Activated T-cell treated with anti-CD3 and anti-CD28 coated beads for 4 hours (primary cell): ENCODE results near the gene CD68.

Experiments
- DNase-seq: peaks from one replicate; pipeline ENCODE4 v3.0.0-alpha.2; 2020

CD68 gene

DNA sequence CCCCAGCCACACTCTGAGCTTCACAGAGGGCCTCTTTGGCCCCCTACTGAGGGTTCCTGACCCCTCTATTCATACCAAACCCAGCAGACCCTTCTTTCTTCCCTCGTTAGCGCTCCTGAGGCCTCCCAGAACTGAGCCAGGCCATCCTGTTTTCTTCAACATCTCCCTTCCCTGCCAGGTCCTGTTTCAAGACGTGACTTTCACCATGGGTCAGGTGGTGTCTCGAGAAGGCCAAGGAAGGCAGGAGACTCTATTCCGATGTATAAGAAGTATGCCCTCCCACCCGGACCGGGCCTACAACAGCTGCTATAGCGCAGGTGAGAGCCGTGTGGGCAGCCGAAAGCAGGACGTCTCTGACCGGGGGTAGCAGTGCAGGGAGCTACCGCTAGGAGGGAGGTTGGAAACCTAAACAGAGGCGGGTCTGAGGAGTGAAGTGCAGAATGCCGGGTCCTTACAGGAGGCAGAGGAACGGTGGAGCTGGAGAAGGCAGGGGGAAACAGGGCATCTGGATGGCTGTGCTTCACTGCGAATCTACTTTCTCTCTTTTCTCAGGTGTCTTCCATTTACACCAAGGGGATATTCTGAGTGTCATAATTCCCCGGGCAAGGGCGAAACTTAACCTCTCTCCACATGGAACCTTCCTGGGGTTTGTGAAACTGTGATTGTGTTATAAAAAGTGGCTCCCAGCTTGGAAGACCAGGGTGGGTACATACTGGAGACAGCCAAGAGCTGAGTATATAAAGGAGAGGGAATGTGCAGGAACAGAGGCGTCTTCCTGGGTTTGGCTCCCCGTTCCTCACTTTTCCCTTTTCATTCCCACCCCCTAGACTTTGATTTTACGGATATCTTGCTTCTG, 19.0 kb upstream of the CD68 start:
- DNase-seq, result no peak

DNA sequence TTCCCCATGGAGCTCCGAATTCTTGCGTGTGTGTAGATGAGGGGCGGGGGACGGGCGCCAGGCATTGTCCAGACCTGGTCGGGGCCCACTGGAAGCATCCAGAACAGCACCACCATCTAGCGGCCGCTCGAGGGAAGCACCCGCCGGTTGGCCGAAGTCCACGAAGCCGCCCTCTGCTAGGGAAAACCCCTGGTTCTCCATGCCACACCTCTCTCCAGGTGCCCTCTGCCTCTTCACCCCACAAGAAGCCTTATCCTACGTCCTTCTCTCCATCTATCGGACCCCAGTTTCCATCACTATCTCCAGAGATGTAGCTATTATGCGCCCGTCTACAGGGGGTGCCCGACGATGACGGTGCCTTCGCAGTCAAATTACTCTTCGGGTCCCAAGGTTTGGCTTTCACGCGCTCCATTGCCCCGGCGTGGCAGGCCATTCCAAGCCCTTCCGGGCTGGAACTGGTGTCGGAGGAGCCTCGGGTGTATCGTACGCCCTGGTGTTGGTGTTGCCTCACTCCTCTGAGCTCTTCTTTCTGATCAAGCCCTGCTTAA, 18.3 kb upstream of the CD68 start:
- peak; percentile 77 for DNase-seq

DNA sequence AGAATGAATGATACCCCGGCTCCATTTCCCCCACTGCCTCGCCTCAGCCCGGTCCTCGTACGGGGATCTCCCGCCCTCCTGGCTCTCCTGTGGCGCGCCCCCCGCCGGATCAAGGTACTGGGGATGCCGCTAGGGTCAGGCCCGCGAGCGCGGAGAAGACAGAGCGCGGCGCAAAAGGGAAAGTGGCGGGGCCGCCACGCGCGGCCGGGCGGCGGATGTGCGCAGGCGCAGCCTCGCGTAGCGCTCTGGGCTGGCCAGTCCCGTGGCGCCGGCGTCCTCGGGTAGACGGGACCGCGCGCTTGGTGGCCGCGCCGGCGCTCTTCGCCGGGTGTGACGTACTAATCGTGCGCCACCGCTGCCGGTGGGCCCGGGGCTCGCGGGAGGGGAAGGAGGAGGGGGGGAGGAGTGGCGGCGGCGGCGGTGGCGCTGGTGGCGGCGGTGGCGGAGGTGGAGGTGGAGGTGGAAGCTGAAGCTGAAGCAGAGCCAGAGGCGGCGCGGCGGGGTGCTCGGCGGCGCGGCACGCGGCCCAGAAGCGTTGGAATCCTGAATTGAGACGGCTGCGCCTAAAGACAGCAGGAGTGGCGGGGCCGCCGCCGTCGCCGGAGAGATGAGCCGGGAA, 17.7 kb upstream of the CD68 start, which contains the start of gene SENP3:
SENP3 (plus strand) TSS at position 331 of the 619 bp plus-strand sequence. CDS start 1,158 bp downstream, outside the sequence.
- peak; percentile 86 for DNase-seq

DNA sequence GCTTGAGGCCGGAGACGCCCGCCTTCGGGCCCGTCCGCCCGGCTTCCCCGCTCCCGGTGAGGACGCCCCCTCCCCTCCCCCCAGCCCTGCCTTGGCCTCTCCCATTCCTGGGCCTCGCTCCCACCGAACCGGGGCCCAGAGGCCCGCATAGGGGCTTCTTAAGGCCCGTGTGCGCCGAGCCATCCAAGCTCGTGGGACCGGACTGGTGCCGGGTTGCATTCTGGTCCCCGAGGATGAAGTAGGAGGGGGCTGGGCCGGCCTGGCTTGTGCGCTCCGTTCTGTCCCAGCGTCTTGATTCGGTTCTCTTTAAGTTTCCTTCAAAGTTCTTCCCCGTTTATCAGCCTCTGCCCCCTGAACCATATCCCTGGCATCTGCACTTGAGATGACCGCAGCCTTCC, 17.2 kb upstream of the CD68 start:
- no peak for DNase-seq

DNA sequence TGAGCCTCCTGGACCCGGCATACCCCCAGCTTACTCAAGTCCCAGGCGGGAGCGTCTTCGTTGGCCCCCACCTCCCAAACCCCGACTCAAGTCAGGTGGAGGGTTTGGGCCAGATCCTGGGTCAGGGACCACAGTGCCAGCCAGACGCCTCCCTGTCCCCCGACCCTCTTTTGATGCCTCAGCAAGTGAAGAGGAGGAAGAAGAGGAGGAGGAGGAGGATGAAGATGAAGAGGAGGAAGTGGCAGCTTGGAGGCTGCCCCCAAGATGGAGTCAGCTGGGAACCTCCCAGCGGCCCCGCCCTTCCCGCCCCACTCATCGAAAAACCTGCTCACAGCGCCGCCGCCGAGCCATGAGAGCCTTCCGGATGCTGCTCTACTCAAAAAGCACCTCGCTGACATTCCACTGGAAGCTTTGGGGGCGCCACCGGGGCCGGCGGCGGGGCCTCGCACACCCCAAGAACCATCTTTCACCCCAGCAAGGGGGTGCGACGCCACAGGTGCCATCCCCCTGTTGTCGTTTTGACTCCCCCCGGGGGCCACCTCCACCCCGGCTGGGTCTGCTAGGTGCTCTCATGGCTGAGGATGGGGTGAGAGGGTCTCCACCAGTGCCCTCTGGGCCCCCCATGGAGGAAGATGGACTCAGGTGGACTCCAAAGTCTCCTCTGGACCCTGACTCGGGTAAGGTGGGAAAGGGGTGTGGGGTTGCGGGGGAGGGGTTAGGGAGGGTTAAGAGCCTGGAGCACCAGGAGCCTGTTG, 16.1 kb upstream of the CD68 start:
- DNase-seq, result no peak

DNA sequence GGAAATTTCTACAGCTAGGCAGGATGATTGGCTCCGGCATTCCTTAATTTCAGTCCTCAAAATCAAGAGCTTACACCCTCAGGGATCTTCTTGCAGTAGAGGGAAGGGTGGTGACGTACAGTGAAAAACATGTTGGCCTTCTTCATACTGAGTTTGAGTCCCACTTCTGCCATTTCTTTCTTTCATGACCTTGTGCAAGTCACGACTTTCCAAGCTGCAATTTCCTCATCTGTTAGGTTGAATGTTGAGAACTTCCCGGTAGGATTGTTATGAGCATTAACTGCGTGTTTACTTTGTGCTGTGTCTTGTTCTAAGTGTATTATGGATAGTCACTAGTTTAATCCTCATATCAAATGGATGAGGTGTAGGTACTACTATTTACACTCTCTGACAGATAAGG, 9.9 kb upstream of the CD68 start:
- no peak for DNase-seq

DNA sequence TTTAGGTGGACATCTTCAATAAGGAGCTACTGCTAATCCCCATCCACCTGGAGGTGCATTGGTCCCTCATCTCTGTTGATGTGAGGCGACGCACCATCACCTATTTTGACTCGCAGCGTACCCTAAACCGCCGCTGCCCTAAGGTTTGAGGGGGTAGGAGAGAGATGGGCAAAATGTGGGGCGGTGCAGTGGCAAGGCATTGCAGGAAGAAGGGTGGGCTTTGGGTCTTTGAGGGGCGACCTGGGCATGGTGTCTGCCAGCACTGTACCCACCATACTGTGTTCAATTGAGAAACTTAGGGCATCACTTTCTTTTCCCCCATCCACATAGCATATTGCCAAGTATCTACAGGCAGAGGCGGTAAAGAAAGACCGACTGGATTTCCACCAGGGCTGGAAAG, 9.1 kb upstream of the CD68 start:
- no peak for DNase-seq

DNA sequence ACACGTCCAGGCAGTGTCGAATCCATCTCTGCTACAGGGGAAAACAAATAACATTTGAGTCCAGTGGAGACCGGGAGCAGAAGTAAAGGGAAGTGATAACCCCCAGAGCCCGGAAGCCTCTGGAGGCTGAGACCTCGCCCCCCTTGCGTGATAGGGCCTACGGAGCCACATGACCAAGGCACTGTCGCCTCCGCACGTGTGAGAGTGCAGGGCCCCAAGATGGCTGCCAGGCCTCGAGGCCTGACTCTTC, 7.2 kb upstream of the CD68 start:
- no peak for DNase-seq

DNA sequence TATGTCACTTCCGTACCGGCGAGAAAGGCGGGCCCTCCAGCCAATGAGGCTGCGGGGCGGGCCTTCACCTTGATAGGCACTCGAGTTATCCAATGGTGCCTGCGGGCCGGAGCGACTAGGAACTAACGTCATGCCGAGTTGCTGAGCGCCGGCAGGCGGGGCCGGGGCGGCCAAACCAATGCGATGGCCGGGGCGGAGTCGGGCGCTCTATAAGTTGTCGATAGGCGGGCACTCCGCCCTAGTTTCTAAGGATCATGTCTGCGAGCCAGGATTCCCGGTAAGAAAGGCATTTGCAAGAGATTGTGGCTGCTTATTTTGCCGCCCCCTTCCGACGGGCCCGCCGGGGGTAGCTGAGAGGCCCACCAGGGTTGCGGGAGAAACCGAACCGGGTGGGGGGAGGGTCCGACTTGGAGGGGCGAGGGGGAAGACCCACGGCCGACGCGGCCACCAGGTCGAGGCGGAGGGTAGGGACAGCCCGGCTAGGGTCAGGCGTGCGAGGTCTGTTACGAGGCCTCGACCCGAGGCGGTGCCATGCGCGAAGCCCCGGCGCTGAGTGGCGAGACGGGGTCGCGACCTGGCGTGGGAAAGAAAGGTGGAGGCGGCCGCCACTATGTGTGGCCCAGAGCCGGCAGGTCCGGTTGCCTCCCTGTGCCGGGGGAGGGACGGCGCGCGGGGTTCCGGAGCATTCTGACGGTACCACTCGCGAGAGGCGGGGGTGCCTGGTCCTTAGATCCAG, 6.7 kb upstream of the CD68 start:
- DNase-seq, result peak; percentile 99

DNA sequence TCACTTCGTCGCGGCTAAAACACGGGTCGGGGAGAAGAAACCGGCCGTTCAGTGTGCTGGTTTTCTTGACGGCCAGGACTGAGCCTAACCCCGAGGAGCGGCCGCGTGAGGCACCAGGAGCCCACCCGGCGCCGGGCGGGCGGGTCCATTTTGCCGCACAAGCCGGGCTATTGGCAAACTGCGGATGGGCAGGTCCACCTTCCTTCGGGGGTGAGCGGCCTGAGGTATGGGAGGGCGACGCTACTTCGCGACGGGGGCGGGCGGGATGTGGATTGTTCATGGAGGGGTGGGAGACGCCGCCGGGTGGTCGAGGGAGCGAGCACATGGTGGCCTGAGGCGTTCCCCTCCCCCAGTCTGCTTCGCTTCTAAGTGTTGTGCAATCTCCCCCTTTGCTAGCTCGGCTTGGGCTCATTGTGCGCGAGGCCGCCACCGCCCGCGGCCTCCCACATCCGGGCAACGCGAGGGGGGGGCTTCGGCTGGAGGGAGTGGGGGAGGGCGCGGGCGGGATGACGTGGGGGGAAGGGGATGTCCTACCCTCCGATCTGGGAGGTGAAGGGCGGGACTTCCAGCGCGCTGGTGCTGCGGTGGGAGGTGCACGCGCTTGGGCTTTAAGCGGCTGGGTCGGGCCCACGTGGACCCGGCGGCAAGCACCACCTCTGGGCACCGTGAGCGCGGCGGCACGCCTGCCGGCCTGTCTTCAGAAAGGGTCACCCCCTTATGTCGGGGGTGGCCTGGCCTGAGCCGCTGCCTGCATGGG, 5.9 kb upstream of the CD68 start:
- DNase-seq, result peak; percentile 87

DNA sequence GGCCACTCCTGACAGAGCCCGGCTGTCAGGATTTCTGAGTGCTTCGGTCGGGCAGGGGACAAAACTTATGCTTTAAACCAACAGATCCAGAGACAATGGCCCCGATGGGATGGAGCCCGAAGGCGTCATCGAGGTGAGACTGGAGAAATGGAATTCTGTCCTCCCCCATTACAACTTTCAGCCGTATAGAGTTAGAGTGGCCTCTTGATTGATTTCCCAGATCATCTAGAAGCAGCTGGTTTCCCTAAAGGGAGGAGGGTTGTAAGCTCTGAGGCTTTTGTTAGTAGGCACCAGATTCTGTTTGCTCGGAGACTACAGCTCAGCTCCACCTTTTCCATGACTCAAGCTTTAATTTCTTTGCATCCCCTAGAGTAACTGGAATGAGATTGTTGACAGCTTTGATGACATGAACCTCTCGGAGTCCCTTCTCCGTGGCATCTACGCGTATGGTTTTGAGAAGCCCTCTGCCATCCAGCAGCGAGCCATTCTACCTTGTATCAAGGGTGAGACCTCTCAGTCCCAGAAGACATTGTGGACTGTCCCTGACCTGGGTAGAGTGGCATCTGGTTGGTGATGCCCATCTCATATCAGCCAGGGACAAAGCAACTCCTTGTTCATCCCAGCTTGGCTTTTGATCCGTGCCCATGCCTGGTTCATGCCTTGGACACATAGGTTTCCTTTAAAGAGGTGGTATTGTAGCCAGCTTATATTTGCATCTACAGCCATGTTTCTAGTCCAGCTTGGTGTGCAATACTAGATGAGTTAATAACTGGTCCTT, 5.1 kb upstream of the CD68 start:
- no peak for DNase-seq

DNA sequence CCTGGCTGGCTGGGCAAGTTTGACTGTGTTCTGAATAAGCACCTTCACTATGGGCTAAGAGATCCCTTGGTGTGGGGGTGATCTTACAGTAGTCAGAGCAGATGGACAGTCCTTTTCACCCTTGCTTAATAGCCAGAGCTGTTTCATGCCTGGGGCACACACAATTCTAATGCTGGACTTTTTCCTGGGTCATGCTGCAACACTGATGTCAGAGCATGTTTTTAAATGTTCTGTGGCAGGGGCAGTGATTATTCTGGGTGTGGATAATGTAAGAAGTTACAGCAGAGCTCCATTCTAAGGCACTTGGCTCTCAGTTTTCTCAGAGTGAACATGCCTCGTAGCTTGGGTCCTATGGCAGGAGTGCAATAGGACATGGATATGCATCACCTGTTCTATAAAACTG, 4.0 kb upstream of the CD68 start:
- DNase-seq, result no peak

DNA sequence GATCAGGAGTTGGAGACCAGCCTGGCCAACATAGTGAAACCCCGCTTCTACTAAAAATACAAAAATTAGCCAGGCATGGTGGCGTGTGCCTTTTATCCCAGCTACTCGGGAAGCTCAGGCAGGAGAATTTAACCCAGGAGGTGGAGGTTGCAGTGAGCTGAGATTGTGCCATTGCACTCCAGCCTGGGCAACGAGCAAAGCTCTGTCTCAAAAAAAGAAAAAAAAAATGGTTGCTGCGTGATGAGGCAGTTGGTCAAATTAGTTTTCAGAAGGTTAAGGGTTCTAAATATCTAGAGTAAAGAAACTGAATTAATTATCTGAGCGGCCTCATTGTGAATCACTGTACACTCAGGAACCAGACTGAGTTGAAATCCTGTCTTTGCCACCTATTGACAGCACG, 3.5 kb upstream of the CD68 start:
- no peak for DNase-seq

DNA sequence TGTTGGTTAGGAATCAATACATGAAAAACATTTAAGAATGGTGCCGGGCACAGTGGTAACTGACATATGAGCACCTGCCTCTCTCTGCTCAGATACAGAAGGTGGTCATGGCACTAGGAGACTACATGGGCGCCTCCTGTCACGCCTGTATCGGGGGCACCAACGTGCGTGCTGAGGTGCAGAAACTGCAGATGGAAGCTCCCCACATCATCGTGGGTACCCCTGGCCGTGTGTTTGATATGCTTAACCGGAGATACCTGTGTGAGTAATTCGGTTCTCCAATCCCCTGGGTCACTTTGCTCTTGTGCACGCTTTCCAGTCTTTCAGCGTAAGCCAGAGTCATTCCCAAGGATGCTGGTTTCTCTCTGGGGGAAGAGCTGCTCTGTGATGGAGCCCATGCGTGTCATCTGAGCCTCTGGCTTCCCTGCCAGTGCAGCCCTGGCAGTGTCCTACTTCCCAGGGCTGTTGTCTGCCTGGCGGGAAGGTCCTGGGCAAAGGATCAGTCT, 3.0 kb upstream of the CD68 start:
- no peak for DNase-seq

DNA sequence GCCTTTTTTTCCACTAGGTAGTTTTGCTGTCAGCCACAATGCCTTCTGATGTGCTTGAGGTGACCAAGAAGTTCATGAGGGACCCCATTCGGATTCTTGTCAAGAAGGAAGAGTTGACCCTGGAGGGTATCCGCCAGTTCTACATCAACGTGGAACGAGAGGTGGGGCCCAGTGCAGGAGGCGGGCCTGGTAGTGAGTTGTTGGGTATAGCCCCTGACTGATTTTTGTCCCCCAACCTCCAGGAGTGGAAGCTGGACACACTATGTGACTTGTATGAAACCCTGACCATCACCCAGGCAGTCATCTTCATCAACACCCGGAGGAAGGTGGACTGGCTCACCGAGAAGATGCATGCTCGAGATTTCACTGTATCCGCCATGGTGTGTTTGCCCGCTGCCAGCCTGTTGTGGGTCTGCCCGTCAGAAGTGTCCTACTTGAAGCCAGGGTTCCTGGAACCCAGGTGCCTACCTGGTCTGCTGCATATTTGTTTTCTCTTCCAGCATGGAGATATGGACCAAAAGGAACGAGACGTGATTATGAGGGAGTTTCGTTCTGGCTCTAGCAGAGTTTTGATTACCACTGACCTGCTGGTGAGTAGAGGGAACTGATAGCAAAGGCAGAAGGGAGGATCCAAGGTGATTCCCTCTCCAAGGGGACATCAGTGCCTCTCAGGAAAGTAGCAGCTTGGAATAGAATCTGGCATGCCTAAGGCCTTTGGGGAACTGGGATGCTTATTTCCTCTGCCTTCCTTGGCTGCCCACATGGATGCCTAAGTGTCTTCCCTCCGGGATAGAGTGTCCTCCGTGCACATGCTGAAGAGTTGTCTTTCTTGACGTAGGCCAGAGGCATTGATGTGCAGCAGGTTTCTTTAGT, 1.9 kb upstream of the CD68 start:
- DNase-seq, result no peak

DNA sequence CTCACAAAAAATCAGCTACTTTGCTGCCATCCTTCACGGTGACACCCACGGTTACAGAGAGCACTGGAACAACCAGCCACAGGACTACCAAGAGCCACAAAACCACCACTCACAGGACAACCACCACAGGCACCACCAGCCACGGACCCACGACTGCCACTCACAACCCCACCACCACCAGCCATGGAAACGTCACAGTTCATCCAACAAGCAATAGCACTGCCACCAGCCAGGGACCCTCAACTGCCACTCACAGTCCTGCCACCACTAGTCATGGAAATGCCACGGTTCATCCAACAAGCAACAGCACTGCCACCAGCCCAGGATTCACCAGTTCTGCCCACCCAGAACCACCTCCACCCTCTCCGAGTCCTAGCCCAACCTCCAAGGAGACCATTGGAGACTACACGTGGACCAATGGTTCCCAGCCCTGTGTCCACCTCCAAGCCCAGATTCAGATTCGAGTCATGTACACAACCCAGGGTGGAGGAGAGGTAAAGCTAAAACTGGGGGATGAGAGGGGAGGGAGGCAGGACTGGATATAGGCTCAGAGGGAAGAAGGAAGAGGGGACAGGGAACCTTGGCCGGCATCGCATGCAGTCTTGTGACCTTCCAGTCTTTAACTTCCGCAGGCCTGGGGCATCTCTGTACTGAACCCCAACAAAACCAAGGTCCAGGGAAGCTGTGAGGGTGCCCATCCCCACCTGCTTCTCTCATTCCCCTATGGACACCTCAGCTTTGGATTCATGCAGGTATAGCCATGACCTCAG, 581 bp downstream of the CD68 start:
- no peak for DNase-seq

DNA sequence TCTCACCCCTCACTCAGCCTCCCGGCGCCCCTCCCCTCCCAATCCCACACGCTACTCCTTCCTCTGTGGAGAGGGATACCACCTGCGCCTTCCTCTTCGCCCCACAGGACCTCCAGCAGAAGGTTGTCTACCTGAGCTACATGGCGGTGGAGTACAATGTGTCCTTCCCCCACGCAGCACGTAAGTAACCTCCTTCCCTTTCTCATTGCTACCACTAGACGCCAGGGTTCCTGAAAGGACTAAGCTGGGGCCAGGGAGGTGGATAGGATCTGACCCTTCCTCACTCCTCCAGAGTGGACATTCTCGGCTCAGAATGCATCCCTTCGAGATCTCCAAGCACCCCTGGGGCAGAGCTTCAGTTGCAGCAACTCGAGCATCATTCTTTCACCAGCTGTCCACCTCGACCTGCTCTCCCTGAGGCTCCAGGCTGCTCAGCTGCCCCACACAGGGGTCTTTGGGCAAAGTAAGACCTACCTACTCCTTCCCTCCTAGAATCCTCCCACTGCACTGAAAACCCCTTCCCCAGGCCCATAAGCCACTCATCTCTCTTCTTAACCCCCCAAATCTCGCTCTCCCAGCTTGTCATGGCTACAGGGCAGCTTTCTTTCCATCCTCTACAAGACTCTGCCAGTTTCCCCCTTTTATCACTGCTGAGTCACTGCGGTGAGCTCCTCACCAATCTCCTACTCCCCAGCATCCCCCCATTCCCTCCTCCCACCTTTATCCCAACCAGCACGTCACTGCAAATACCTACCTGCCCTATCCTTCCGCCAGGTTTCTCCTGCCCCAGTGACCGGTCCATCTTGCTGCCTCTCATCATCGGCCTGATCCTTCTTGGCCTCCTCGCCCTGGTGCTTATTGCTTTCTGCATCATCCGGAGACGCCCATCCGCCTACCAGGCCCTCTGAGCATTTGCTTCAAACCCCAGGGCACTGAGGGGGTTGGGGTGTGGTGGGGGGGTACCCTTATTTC, 1.5 kb downstream of the CD68 start:
- DNase-seq, result no peak
